Activated effector memory CD4-positive, alpha-beta T cell treated with anti-CD3 and anti-CD28 coated beads, Interleukin-2, amount 50 U/mL, for 16 hours (primary cell): ENCODE measurements around the gene TMEM106C.

Source experiments
- DNase-seq: peaks from one replicate; pipeline ENCODE4 v3.0.0-alpha.2; 2020

Gene TMEM106C

GRCh38 chr12:47980197-47980596, 16.8 kb downstream of the TMEM106C start:
- no peak for DNase-seq

- no peak for DNase-seq
These were observed 17.5 kb downstream of the TMEM106C start for GRCh38 chr12:47980779-47981495.

GRCh38 chr12:47981496-47982260, 18.3 kb downstream of the TMEM106C start:
- DNase-seq, result no peak

- no peak for DNase-seq
These were observed 18.9 kb downstream of the TMEM106C start for GRCh38 chr12:47982311-47982710.

- no peak for DNase-seq
These were observed 19.4 kb downstream of the TMEM106C start for GRCh38 chr12:47982770-47983169.

GRCh38 chr12:47983541-47984115, 20.2 kb downstream of the TMEM106C start:
- no peak for DNase-seq

- peak; percentile 59 for DNase-seq
These were observed 21.0 kb downstream of the TMEM106C start for GRCh38 chr12:47984331-47984801.

GRCh38 chr12:47985596-47986290, 22.3 kb downstream of the TMEM106C start:
- peak; percentile 55 for DNase-seq

- DNase-seq, result no peak
These were observed 22.9 kb downstream of the TMEM106C start for GRCh38 chr12:47986291-47986660.

- no peak for DNase-seq
These were observed 23.4 kb downstream of the TMEM106C start for GRCh38 chr12:47986832-47987231.

GRCh38 chr12:47987411-47988072, 24.1 kb downstream of the TMEM106C start:
- DNase-seq, result peak; percentile 56

GRCh38 chr12:47988073-47989022, 25.0 kb downstream of the TMEM106C start:
- peak; percentile 49 for DNase-seq

- DNase-seq, result no peak
These were observed 25.6 kb downstream of the TMEM106C start for GRCh38 chr12:47989023-47989417.

GRCh38 chr12:47989666-47990065, 26.3 kb downstream of the TMEM106C start:
- DNase-seq, result peak; percentile 10

- peak; percentile 70 for DNase-seq
These were observed 27.1 kb downstream of the TMEM106C start for GRCh38 chr12:47990351-47991105.

GRCh38 chr12:47991106-47992061, 28.0 kb downstream of the TMEM106C start:
- DNase-seq, result peak; percentile 50

GRCh38 chr12:47992776-47993175, 29.4 kb downstream of the TMEM106C start:
- DNase-seq, result peak; percentile 19

GRCh38 chr12:47993491-47993890, 30.1 kb downstream of the TMEM106C start:
- DNase-seq, result peak; percentile 36

- peak; percentile 14 for DNase-seq
These were observed 32.6 kb downstream of the TMEM106C start for GRCh38 chr12:47995981-47996401.
